HepG2 (cell line): ENCODE data around the gene PCBP4. TPM values are rescaled to one million over a fixed set of nuclear protein-coding genes. Genes with fewer than 3 reads are reported as not detected.
"Not testable (repeated sequence)": the region's sequence is repeated elsewhere in the genome, so short reads cannot be mapped to it uniquely, and the experiment has no call there.

Experiments used
- ATAC-seq: fragments of 200-7000 bp; cut with Tn5 transposase; 3 replicates; pipeline ENCODE4 v1.9.1; 2020; ENCODE audit warnings: mild to moderate bottlenecking, moderate library complexity
- BruUV-seq: library from RNA; stranded (reverse); fragments of 400-500 nt; replicated peaks from 2 replicates; lab custom pipeline; 2021; lab: Mats Ljungman, UMichigan
- CTCF ChIA-PET: fragments of 300-600 bp; formaldehyde crosslinking; extraction: SDS; loops from one replicate; lab custom pipeline; 2021; ENCODE audit warnings: low total read pairs, inconsistent platforms, low intra/inter-chr PET ratio; lab: Yijun Ruan, JAX
- POLR2A ChIA-PET: fragments of 350-600 bp; sonication (Branson Sonifier 250); formaldehyde crosslinking; loops from one replicate; lab custom pipeline; 2020; ENCODE audit warnings: antibody characterized with exemption, inconsistent platforms; lab: Yijun Ruan, JAX
- DNase-seq: peaks from one replicate; pipeline ENCODE4 v3.0.0-alpha.2; 2015; ENCODE audit warnings: low spot score
- FAIRE-seq: peaks from 3 replicates; lab custom pipeline; 2011; peaks lifted over from hg19 to GRCh38; lab: Jason Lieb, UNC
- H2AFZ ChIP-seq: one replicate; pipeline ENCODE4 v1.6.1; 2011; ENCODE audit warnings: low read length, inconsistent platforms
- H3K27ac ChIP-seq: fragments of 300-600 bp; 3 replicates; pipeline ENCODE4 v1.8.0; 2011; ENCODE audit warnings: mixed run types, mild to moderate bottlenecking, mixed read lengths, low read length, inconsistent platforms; ENCODE audit not compliant: insufficient read depth; ENCODE audit errors: extremely low read length
- H3K27me3 ChIP-seq, 2 experiments: fragments of 200-600 bp in 1 of 2; 2 replicates in 1 of 2; 3 replicates in 1 of 2; pipeline versions ENCODE4 v1.6.0 to v1.8.0; 2011; ENCODE audit warnings: low read length in 2 of 2, mild to moderate bottlenecking in 2 of 2, moderate library complexity in 2 of 2, inconsistent platforms in 1 of 2; ENCODE audit not compliant: insufficient read depth in 2 of 2, control insufficient read depth in 1 of 2
- H3K36me3 ChIP-seq, 2 experiments: fragments of 200-600 bp in 1 of 2; replicated peaks in 1 of 2; 2 replicates in 1 of 2; 3 replicates in 1 of 2; pipeline versions ENCODE4 v1.5.1 to v1.8.0; 2011; ENCODE audit warnings: low read length in 2 of 2, inconsistent platforms in 1 of 2; ENCODE audit not compliant: insufficient read depth in 2 of 2, control insufficient read depth in 1 of 2
- H3K4me1 ChIP-seq: 2 replicates; pipeline ENCODE4 v1.5.1; 2012; ENCODE audit warnings: low read length, inconsistent platforms; ENCODE audit not compliant: insufficient read depth
- H3K4me2 ChIP-seq: 2 replicates; pipeline ENCODE4 v1.6.0; 2011; ENCODE audit warnings: low read depth, low read length, inconsistent platforms
- H3K4me3 ChIP-seq, 3 experiments: fragments of 200-600 bp in 1 of 3; sonication (generic), shearing (Covaris generic) in 1 of 3; replicated peaks in 1 of 3; 2 replicates each; pipeline ENCODE4 v1.5.1; 2011 to 2016; ENCODE audit warnings: low read length in 3 of 3, inconsistent platforms in 2 of 3, low read depth in 2 of 3, mild to moderate bottlenecking in 2 of 3, control low read depth in 1 of 3, mixed read lengths in 1 of 3; ENCODE audit not compliant: insufficient read depth in 1 of 3
- H3K79me2 ChIP-seq: one replicate; pipeline ENCODE4 v1.6.1; 2011; ENCODE audit warnings: low read length, inconsistent platforms; ENCODE audit not compliant: insufficient read depth
- H3K9ac ChIP-seq: 2 replicates; pipeline ENCODE4 v1.6.0; 2011; ENCODE audit warnings: mild to moderate bottlenecking, low read depth, low read length, inconsistent platforms; ENCODE audit not compliant: insufficient read depth
- H3K9me3 ChIP-seq: 2 replicates; pipeline ENCODE4 v1.5.1; 2012; ENCODE audit warnings: mild to moderate bottlenecking, low read length
- H4K20me1 ChIP-seq: 2 replicates; pipeline ENCODE4 v1.6.0; 2011; ENCODE audit warnings: inconsistent platforms, mild to moderate bottlenecking, low read length, moderate library complexity; ENCODE audit not compliant: insufficient read depth
- AGO1 ChIP-seq: fragments of 200-400 bp; formaldehyde crosslinking; IDR thresholded peaks from 2 replicates; pipeline ENCODE4 v1.6.1; 2017; ENCODE audit warnings: mild to moderate bottlenecking, low read depth, low read length, moderate library complexity; ENCODE audit not compliant: poor library complexity, severe bottlenecking
- AGO2 ChIP-seq: fragments of 200-400 bp; formaldehyde crosslinking; optimal IDR thresholded peaks from 2 replicates; pipeline ENCODE3; 2017; ENCODE audit warnings: mild to moderate bottlenecking, low read depth, low read length, moderate library complexity
- RBFOX2 ChIP-seq: fragments of 200-400 bp; formaldehyde crosslinking; IDR thresholded peaks from 2 replicates; pipeline ENCODE4 v1.6.1; 2017; ENCODE audit warnings: low read depth, mild to moderate bottlenecking, low read length
- WGBS: methylation state at CpG from one replicate; pipeline ENCODE4 v1.1.6; 2017; ENCODE audit warnings: low lambda C conversion rate; 5-methylcytosine and 5-hydroxymethylcytosine counted together
- in situ Hi-C: cut with HindIII; loops from 2 replicates; pipeline ENCODE4 v1.10.0; 2017; ENCODE audit warnings: low pct_unique_long_range_greater_than_20kb; ENCODE audit not compliant: extremely low pct_ligation_motif_present
- intact Hi-C: fragments of 100-400 bp; cut with micrococcal nuclease; formaldehyde crosslinking; loops from one replicate; pipeline ENCODE4 v1.10.0; 2022; ENCODE audit not compliant: unreplicated experiment
- polyA plus RNA-seq, 8 experiments: library from polyadenylated mRNA; depleted of rRNA in 3 of 8; stranded (reverse) in 7 of 8; unstranded in 1 of 8; fragments of >200 nt; fragmentation: Illumina TruSeq in 4 of 8; extraction: Trizol in 4 of 8; gene quantifications; 2 replicates each; pipeline versions ENCODE4 v1.2.1 to v1.2.3, GENCODE V29; 2011 to 2016; ENCODE audit warnings: low read depth in 4 of 8, missing spikeins in 1 of 8, mixed read lengths in 1 of 8; ENCODE audit not compliant: insufficient read depth in 1 of 8
- total RNA-seq, 5 experiments: library from RNA; depleted of rRNA; stranded (reverse); fragments of >200 nt; fragmentation: Illumina TruSeq; extraction: Trizol; gene quantifications; 2 replicates each; pipeline ENCODE4 v1.2.3, GENCODE V29; 2016; ENCODE audit warnings: low read depth in 1 of 5
- TF ChIP-seq, protein P1 (sequence below): sonication (generic); formaldehyde crosslinking; IDR thresholded peaks from 2 replicates; pipeline ENCODE4 v1.4.0; 2020; ENCODE audit warnings: missing genetic modification reagents

PCBP4 gene
- total and polyA plus RNA-seq, 2 of the 13 experiments (the other 11 are each of a cell fraction or from before 2014, with no cell fraction given) = 36.8 to 51.3 TPM

DNA sequence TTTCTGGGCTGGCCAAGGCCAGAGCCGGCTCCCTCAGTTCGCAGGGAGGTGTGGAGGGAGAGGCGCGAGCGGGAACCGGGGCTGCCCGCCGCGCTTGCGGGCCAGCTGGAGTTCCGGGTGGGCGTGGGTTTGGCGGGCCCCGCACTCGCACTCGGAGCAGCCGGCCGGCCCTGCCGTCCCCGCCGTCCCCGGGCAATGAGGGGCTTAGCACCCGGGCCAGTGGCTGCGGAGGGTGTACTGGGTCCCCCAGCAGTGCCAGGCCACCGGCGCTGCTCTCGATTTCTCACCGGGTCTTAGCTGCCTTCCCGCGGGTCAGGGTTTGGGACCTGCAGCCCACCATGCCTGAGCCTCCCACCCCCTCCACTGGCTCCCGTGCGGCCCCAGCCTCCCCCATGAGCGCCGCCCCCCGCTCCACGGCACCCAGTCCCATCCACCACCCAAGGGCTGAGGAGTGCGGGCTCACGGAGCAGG lies 23.3 kb upstream of the PCBP4 start:
- WGBS = 98% methylated on average over 14 of the region's 38 CpGs
- Histone ChIP-seq H3K36me3 (peaks cover 9 to 18% of the 10 kb centered on the region in 2 experiments), H3K79me2 (peaks cover 22% of the 10 kb centered on the region), H3K4me1 (peaks cover 53% of the 10 kb centered on the region), H3K27ac (peak overlapping the region; percentile 27)
- H3K4me3 ChIP-seq, H3K4me2 ChIP-seq, ATAC-seq, intact Hi-C loops, H3K27me3 ChIP-seq, H3K9ac ChIP-seq, BruUV-seq, H3K9me3 ChIP-seq, H2AFZ ChIP-seq, FAIRE-seq, CTCF ChIA-PET, in situ Hi-C loops, H4K20me1 ChIP-seq, DNase-seq: not testable (repeated sequence)
- POLR2A ChIA-PET = interaction anchor here (2.0 to 7.1 kb wide), 5 partner anchors 7 to 164 kb away, joined by 4 to 187 read pairs (median 28); partner anchors contain the start of genes ABHD14A, ABHD14B, ACY1 and PARP3
- TF ChIP-seq, protein P1, sequence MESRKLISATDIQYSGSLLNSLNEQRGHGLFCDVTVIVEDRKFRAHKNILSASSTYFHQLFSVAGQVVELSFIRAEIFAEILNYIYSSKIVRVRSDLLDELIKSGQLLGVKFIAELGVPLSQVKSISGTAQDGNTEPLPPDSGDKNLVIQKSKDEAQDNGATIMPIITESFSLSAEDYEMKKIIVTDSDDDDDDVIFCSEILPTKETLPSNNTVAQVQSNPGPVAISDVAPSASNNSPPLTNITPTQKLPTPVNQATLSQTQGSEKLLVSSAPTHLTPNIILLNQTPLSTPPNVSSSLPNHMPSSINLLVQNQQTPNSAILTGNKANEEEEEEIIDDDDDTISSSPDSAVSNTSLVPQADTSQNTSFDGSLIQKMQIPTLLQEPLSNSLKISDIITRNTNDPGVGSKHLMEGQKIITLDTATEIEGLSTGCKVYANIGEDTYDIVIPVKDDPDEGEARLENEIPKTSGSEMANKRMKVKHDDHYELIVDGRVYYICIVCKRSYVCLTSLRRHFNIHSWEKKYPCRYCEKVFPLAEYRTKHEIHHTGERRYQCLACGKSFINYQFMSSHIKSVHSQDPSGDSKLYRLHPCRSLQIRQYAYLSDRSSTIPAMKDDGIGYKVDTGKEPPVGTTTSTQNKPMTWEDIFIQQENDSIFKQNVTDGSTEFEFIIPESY (CRISPR knock-in tag) = 0 out of 2 replicates have a peak, but pooled peaks have one; percentile 14
- TF ChIP-seq RBFOX2 (peak; percentile 49; the same call in 1 of the 2 replicates), AGO1 (peak; percentile 27), AGO2 (peak; percentile 62)
